Testis (tissue), 3 donors: ENCODE results near the gene HNRNPD. TPM values are rescaled to one million over a fixed set of nuclear protein-coding genes. Genes with fewer than 3 reads are reported as not detected.

Source experiments
- DNase-seq: peaks from one replicate; pipeline ENCODE4 v3.0.0-alpha.2; 2019
- H3K27ac ChIP-seq, 2 donors: fragments of 200-600 bp; sonication (generic); one replicate each; pipeline ENCODE4 v1.5.1; 2019
- H3K27me3 ChIP-seq: fragments of 200-600 bp; sonication (generic); one replicate; pipeline ENCODE4 v1.5.1; 2019
- H3K36me3 ChIP-seq: fragments of 200-600 bp; sonication (generic); one replicate; pipeline ENCODE4 v1.5.1; 2017; ENCODE audit warnings: low read depth; ENCODE audit errors: missing control alignments
- H3K4me1 ChIP-seq: fragments of 200-600 bp; sonication (generic); one replicate; pipeline ENCODE4 v1.5.1; 2019
- H3K4me3 ChIP-seq, 2 donors: fragments of 200-600 bp; sonication (generic); one replicate each; pipeline ENCODE4 v1.5.1; 2017 to 2019
- H3K9me3 ChIP-seq: fragments of 200-600 bp; sonication (generic); one replicate; pipeline ENCODE4 v1.5.1; 2017
- CTCF ChIP-seq, 3 experiments: fragments of 450-650 bp in 2 of 3; fragments of 200-600 bp in 1 of 3; sonication (generic) in 1 of 3; IDR thresholded peaks; one replicate each; pipeline ENCODE4 v1.5.1; 2016 to 2019; ENCODE audit warnings: antibody characterized with exemption in 3 of 3, mild to moderate bottlenecking in 2 of 3, moderate library complexity in 1 of 3
- POLR2A ChIP-seq: fragments of 450-650 bp; IDR thresholded peaks from one replicate; pipeline ENCODE4 v1.6.1; 2017; ENCODE audit warnings: antibody characterized with exemption, mild to moderate bottlenecking, moderate library complexity
- WGBS, 2 donors: methylation state at CpG; one replicate each; pipeline ENCODE4 v1.1.5; 2018; 5-methylcytosine and 5-hydroxymethylcytosine counted together
- intact Hi-C: fragments of 100-400 bp; cut with DNase I; formaldehyde crosslinking; loops from one replicate; pipeline ENCODE4 v1.15.1; 2023; ENCODE audit warnings: low total_unique reads
- polyA plus RNA-seq: library from polyadenylated mRNA; stranded (reverse); fragments of 350-450 nt; fragmentation: Illumina TruSeq; extraction: RNeasy Lipid Tissue Mini Kit (QIAGEN cat#74804); gene quantifications from one replicate; pipeline ENCODE4 v1.2.3, GENCODE V29; 2014; ENCODE audit warnings: low read depth, low replicate concordance; ENCODE audit not compliant: insufficient read depth
- total RNA-seq, 2 donors: library from RNA; depleted of rRNA; stranded (reverse); fragments of >200 nt; gene quantifications; one replicate each; pipeline ENCODE4 v1.2.3, GENCODE V29; 2016

Gene HNRNPD
- total and polyA plus RNA-seq, 3 donors from 2014 or later = 114 to 221 (median 118) TPM

- WGBS, 2 donors = 37 to 69% methylated on average over 2 of the region's 2 CpGs
- TF ChIP-seq CTCF (IDR thresholded peaks at IDR 0.05) (no peak), POLR2A (no peak)
- H3K27ac ChIP-seq = no peak overlapping the region
- intact Hi-C loops = no loop called here
- no peaks in the 10 kb centered on the region for H3K27me3 ChIP-seq
- no peak for DNase-seq
- H3K4me3 ChIP-seq = no peak overlapping the region
- H3K36me3 ChIP-seq = no peaks in the 10 kb centered on the region
- no peaks in the 10 kb centered on the region for H3K4me1 ChIP-seq
- no peaks in the 10 kb centered on the region for H3K9me3 ChIP-seq
Observed at GRCh38 chr4:82382751-82383150, 9.0 kb upstream of the HNRNPD start.

GRCh38 chr4:82381661-82382296 lies 8.0 kb upstream of the HNRNPD start:
- TF ChIP-seq POLR2A (no peak), CTCF (IDR thresholded peaks at IDR 0.05) (no peak)
- H3K4me3 ChIP-seq = no peak overlapping the region
- WGBS, 2 donors = 83 to 89% methylated on average over 2 of the region's 2 CpGs
- no peak overlapping the region for H3K27ac ChIP-seq
- no peaks in the 10 kb centered on the region for H3K36me3 ChIP-seq
- H3K4me1 ChIP-seq = no peaks in the 10 kb centered on the region
- peak; percentile 29 for DNase-seq
- intact Hi-C loops = no loop called here
- no peaks in the 10 kb centered on the region for H3K27me3 ChIP-seq
- H3K9me3 ChIP-seq = no peaks in the 10 kb centered on the region

- no peak for DNase-seq
- intact Hi-C loops = no loop called here
- H3K27ac ChIP-seq = no peak overlapping the region
- H3K4me1 ChIP-seq = peaks cover 2% of the 10 kb centered on the region
- TF ChIP-seq CTCF (IDR thresholded peaks at IDR 0.05) = no peak
- no peak for TF ChIP-seq POLR2A
- no peaks in the 10 kb centered on the region for H3K9me3 ChIP-seq
- 95 to 98% methylated on average over 3 of the region's 3 CpGs for WGBS, 2 donors
- H3K36me3 ChIP-seq = no peaks in the 10 kb centered on the region
- no peaks in the 10 kb centered on the region for H3K27me3 ChIP-seq
- no peak overlapping the region for H3K4me3 ChIP-seq
Observed at GRCh38 chr4:82381235-82381634, 7.4 kb upstream of the HNRNPD start.

- Histone ChIP-seq H3K27ac (no peak overlapping the region), H3K4me3 (no peak overlapping the region), H3K27me3 (no peaks in the 10 kb centered on the region), H3K9me3 (no peaks in the 10 kb centered on the region), H3K4me1 (peaks cover 5% of the 10 kb centered on the region), H3K36me3 (no peaks in the 10 kb centered on the region)
- TF ChIP-seq POLR2A (no peak), CTCF (IDR thresholded peaks at IDR 0.05) (no peak)
- intact Hi-C loops = no loop called here
- WGBS, 2 donors = 90 to 100% methylated on average over 3 to 4 of the region's 4 CpGs
- DNase-seq = no peak
Observed at GRCh38 chr4:82380831-82381230, 7.0 kb upstream of the HNRNPD start.

- H3K4me1 ChIP-seq = peaks cover 9% of the 10 kb centered on the region
- no peak for DNase-seq
- no peaks in the 10 kb centered on the region for H3K9me3 ChIP-seq
- H3K27ac ChIP-seq = no peak overlapping the region
- H3K27me3 ChIP-seq = no peaks in the 10 kb centered on the region
- intact Hi-C loops = no loop called here
- H3K4me3 ChIP-seq = no peak overlapping the region
- no peaks in the 10 kb centered on the region for H3K36me3 ChIP-seq
- 82 to 96% methylated on average over 6 to 8 of the region's 9 CpGs for WGBS, 2 donors
- TF ChIP-seq POLR2A = no peak
- no peak for TF ChIP-seq CTCF (IDR thresholded peaks at IDR 0.05)
Observed at GRCh38 chr4:82380344-82380743, 6.6 kb upstream of the HNRNPD start.
